Right atrium auricular region (tissue), 2 donors: Measurements from ENCODE around the gene YARS1. TPM values are rescaled to one million over a fixed set of nuclear protein-coding genes. Genes with fewer than 3 reads are reported as not detected.

Experiments used
- DNase-seq: peaks from one replicate; pipeline ENCODE4 v3.0.0-alpha.2; 2019; ENCODE audit warnings: low spot score
- H3K27ac ChIP-seq, 2 donors: fragments of 200-600 bp; sonication (generic); 1 replicate in 1 of 2; 2 replicates in 1 of 2; pipeline ENCODE4 v1.5.1; 2016 to 2019
- H3K27me3 ChIP-seq, 2 donors: fragments of 200-600 bp; sonication (generic); one replicate each; pipeline versions ENCODE4 v1.5.1 to v1.6.0; 2017 to 2019
- H3K36me3 ChIP-seq: fragments of 200-600 bp; sonication (generic); one replicate; pipeline ENCODE4 v1.5.1; 2016
- H3K4me1 ChIP-seq, 2 donors: fragments of 200-600 bp; sonication (generic); one replicate each; pipeline versions ENCODE4 v1.5.1 to v1.6.0; 2017 to 2019
- H3K4me3 ChIP-seq, 2 donors: fragments of 200-600 bp; sonication (generic); 1 replicate in 1 of 2; 2 replicates in 1 of 2; pipeline ENCODE4 v1.5.1; 2017 to 2019; ENCODE audit warnings: mild to moderate bottlenecking in 1 of 2, moderate library complexity in 1 of 2
- H3K9me3 ChIP-seq, 2 donors: fragments of 200-600 bp; sonication (generic); one replicate each; pipeline ENCODE4 v1.5.1; 2019
- total RNA-seq, 2 donors: library from RNA; depleted of rRNA; stranded (reverse); fragments of >200 nt; gene quantifications; one replicate each; pipeline ENCODE4 v1.1.0, GENCODE V29; 2016
- TF ChIP-seq, protein P1 (sequence below), 2 donors: fragments of 200-600 bp; sonication (generic); IDR thresholded peaks; one replicate each; pipeline ENCODE4 v1.5.1; 2019; ENCODE audit warnings: antibody characterized with exemption in 2 of 2

YARS1 gene
- total RNA-seq, 2 donors from 2014 or later = 23.3 to 33.1 TPM

- H3K9me3 ChIP-seq = no peaks in the 10 kb centered on the region
- no peak overlapping the region for H3K27ac ChIP-seq
- no peak overlapping the region for H3K4me3 ChIP-seq
- H3K4me1 ChIP-seq = no peaks in the 10 kb centered on the region
- DNase-seq = no peak
- H3K27me3 ChIP-seq = no peaks in the 10 kb centered on the region
- TF ChIP-seq, protein P1, sequence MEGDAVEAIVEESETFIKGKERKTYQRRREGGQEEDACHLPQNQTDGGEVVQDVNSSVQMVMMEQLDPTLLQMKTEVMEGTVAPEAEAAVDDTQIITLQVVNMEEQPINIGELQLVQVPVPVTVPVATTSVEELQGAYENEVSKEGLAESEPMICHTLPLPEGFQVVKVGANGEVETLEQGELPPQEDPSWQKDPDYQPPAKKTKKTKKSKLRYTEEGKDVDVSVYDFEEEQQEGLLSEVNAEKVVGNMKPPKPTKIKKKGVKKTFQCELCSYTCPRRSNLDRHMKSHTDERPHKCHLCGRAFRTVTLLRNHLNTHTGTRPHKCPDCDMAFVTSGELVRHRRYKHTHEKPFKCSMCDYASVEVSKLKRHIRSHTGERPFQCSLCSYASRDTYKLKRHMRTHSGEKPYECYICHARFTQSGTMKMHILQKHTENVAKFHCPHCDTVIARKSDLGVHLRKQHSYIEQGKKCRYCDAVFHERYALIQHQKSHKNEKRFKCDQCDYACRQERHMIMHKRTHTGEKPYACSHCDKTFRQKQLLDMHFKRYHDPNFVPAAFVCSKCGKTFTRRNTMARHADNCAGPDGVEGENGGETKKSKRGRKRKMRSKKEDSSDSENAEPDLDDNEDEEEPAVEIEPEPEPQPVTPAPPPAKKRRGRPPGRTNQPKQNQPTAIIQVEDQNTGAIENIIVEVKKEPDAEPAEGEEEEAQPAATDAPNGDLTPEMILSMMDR (IDR thresholded peaks at IDR 0.05) = no peak
- H3K36me3 ChIP-seq = peaks cover 89% of the 10 kb centered on the region
Measured at GRCh38 chr1:32779242-32779641, 37.9 kb downstream of the YARS1 start.

GRCh38 chr1:32775640-32776337, 41.4 kb downstream of the YARS1 start:
- TF ChIP-seq, protein P1 (IDR thresholded peaks at IDR 0.05) = no peak
- Histone ChIP-seq H3K36me3 (peaks cover 57% of the 10 kb centered on the region), H3K27ac (no peak overlapping the region)

GRCh38 chr1:32774950-32775634, 42.1 kb downstream of the YARS1 start:
- Histone ChIP-seq H3K36me3 (peaks cover 50% of the 10 kb centered on the region), H3K4me1 (peaks cover 0 to 8% of the 10 kb centered on the region in 2 donors), H3K27ac (no peak overlapping the region), H3K27me3 (no peaks in the 10 kb centered on the region), H3K4me3 (no peak overlapping the region), H3K9me3 (no peaks in the 10 kb centered on the region)
- no peak for DNase-seq
- TF ChIP-seq, protein P1 (IDR thresholded peaks at IDR 0.05) = no peak

More at GRCh38 chr1:32775640-32776337, 41.4 kb downstream of the YARS1 start:
- Histone ChIP-seq H3K27me3 (no peaks in the 10 kb centered on the region), H3K4me3 (no peak overlapping the region), H3K4me1 (peaks cover 0 to 8% of the 10 kb centered on the region in 2 donors), H3K9me3 (no peaks in the 10 kb centered on the region)
- DNase-seq = no peak

- no peak overlapping the region for H3K27ac ChIP-seq
- no peak overlapping the region for H3K4me3 ChIP-seq
- H3K9me3 ChIP-seq = no peaks in the 10 kb centered on the region
Measured at GRCh38 chr1:32774464-32774808, 42.7 kb downstream of the YARS1 start.

GRCh38 chr1:32773764-32774463, 43.2 kb downstream of the YARS1 start:
- Histone ChIP-seq H3K4me1 (peaks cover 0 to 8% of the 10 kb centered on the region in 2 donors), H3K27me3 (no peaks in the 10 kb centered on the region), H3K4me3 (no peak overlapping the region), H3K27ac (no peak overlapping the region), H3K36me3 (peaks cover 38% of the 10 kb centered on the region), H3K9me3 (no peaks in the 10 kb centered on the region)
- no peak for DNase-seq
- TF ChIP-seq, protein P1 (IDR thresholded peaks at IDR 0.05) = no peak

More at GRCh38 chr1:32774464-32774808, 42.7 kb downstream of the YARS1 start:
- H3K36me3 ChIP-seq = peaks cover 43% of the 10 kb centered on the region
- no peaks in the 10 kb centered on the region for H3K27me3 ChIP-seq
- peaks cover 0 to 8% of the 10 kb centered on the region in 2 donors for H3K4me1 ChIP-seq
- TF ChIP-seq, protein P1 (IDR thresholded peaks at IDR 0.05) = no peak
- DNase-seq = no peak
